ENCODE measurements around the gene ANKRD34A. TPM values are rescaled to one million over a fixed set of nuclear protein-coding genes. Genes with fewer than 3 reads are reported as not detected.

The ANKRD34A gene
- total and polyA plus RNA-seq, 2 of the 13 experiments (the other 11 are each of a cell fraction or from before 2014, with no cell fraction given): 0.05 to 0.07 TPM

DNA sequence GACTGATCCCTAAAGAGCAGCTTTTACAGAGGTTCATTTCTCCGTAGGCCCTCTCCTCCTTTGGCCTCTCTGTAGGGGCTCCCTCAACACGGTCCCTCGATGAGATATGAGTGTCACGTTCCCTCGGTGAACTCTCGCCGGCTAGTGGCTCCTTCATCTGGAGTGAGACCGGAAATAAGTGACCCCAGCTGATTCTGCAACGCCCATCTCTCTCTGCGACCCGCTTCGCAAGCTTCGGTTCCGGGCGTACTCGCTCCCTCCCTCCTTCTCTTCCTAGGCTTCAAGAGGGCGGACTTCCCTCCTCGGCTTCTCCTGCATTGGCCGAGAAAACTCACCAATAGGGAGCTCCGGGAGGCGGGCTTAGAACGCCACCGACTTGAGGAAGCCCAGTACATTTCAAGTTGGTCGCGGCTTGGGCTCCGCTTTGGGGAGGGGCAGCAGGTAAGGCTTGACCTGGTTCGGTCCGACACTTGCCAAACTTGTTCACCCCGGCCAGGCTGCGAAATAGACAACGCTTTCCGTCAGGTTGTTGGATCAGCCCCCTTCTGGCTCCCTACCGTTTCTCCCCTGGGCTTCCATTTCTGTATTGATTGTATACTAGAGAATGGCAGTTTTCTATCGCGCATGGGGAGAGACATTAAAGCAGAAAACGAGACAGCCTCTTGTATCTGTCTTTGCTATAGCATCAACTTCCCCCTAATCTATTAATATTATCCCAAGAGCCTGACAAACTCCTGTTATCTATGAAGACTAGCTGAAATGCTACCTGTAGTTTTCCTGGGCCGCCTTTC lies at the start of gene ANKRD34A, which contains the start of gene POLR3GL (continued):
- TF ChIP-seq, protein P1, sequence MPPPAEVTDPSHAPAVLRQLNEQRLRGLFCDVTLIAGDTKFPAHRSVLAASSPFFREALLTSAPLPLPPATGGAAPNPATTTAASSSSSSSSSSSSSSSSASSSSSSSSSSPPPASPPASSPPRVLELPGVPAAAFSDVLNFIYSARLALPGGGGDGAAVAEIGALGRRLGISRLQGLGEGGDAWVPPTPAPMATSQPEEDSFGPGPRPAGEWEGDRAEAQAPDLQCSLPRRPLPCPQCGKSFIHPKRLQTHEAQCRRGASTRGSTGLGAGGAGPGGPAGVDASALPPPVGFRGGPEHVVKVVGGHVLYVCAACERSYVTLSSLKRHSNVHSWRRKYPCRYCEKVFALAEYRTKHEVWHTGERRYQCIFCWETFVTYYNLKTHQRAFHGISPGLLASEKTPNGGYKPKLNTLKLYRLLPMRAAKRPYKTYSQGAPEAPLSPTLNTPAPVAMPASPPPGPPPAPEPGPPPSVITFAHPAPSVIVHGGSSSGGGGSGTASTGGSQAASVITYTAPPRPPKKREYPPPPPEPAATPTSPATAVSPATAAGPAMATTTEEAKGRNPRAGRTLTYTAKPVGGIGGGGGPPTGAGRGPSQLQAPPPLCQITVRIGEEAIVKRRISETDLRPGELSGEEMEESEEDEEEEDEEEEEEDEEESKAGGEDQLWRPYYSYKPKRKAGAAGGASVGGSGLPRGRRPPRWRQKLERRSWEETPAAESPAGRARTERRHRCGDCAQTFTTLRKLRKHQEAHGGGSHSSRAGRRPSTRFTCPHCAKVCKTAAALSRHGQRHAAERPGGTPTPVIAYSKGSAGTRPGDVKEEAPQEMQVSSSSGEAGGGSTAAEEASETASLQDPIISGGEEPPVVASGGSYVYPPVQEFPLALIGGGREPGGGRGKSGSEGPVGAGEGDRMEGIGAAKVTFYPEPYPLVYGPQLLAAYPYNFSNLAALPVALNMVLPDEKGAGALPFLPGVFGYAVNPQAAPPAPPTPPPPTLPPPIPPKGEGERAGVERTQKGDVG (CRISPR knock-in tag; IDR thresholded peaks at IDR 0.05; ENCODE audit: borderline replicate concordance): no peak
- TF ChIP-seq ZNF569 (CRISPR knock-in tag; IDR thresholded peaks at IDR 0.05; ENCODE audit: borderline replicate concordance): no peak
- TF ChIP-seq RBM39 (IDR thresholded peaks at IDR 0.05; ENCODE audit: low read depth, low read length, poor library complexity, severe bottlenecking): no peak
- no peak for TF ChIP-seq NR2F2 (IDR thresholded peaks at IDR 0.05; ENCODE audit: borderline replicate concordance, low read depth)
- TF ChIP-seq PHF21A (CRISPR knock-in tag; IDR thresholded peaks at IDR 0.05): peak; percentile 49; the same call in 1 of the 2 replicates
- TF ChIP-seq, protein P2, sequence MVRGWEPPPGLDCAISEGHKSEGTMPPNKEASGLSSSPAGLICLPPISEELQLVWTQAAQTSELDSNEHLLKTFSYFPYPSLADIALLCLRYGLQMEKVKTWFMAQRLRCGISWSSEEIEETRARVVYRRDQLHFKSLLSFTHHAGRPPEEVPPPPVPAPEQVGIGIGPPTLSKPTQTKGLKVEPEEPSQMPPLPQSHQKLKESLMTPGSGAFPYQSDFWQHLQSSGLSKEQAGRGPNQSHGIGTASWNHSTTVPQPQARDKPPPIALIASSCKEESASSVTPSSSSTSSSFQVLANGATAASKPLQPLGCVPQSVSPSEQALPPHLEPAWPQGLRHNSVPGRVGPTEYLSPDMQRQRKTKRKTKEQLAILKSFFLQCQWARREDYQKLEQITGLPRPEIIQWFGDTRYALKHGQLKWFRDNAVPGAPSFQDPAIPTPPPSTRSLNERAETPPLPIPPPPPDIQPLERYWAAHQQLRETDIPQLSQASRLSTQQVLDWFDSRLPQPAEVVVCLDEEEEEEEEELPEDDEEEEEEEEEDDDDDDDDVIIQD (CRISPR knock-in tag; IDR thresholded peaks at IDR 0.05; ENCODE audit: low read depth): 0 out of 2 replicates have a peak, but pooled peaks have one; percentile 12
- TF ChIP-seq GMEB1 (CRISPR knock-in tag; IDR thresholded peaks at IDR 0.05; ENCODE audit: borderline replicate concordance): peak; percentile 37; the same call in 1 of the 2 replicates
- peak; percentile 38; the same call in 1 of the 2 replicates for TF ChIP-seq ZNF143 (CRISPR knock-in tag; IDR thresholded peaks at IDR 0.05)
- no peak for TF ChIP-seq JARID2 (CRISPR knock-in tag; IDR thresholded peaks at IDR 0.05; ENCODE audit: insufficient replicate concordance)
- no peak for TF ChIP-seq U2AF2 (IDR thresholded peaks at IDR 0.05; ENCODE audit: low read depth, low read length)
- TF ChIP-seq ZNF724P (CRISPR knock-in tag; IDR thresholded peaks at IDR 0.05; ENCODE audit: borderline replicate concordance): peak; percentile 82; the same call in 1 of the 2 replicates
- TF ChIP-seq RELA (CRISPR knock-in tag; IDR thresholded peaks at IDR 0.05): no peak
- TF ChIP-seq ZNF530 (CRISPR knock-in tag; IDR thresholded peaks at IDR 0.05; ENCODE audit: low read depth): no peak
- TF ChIP-seq PAF1 (CRISPR knock-in tag; IDR thresholded peaks at IDR 0.05): no peak
- peak; percentile 81; the same call in 1 of the 2 replicates for TF ChIP-seq ELF4 (CRISPR knock-in tag; IDR thresholded peaks at IDR 0.05; ENCODE audit: borderline replicate concordance)
- no peak for TF ChIP-seq ZIK1 (CRISPR knock-in tag; IDR thresholded peaks at IDR 0.05; ENCODE audit: borderline replicate concordance, low read depth)
- TF ChIP-seq NR3C1 (CRISPR knock-in tag; IDR thresholded peaks at IDR 0.05): no peak
- no peak; the same call in 1 of the 2 replicates for TF ChIP-seq CSRNP1 (CRISPR knock-in tag; IDR thresholded peaks at IDR 0.05)
- peak; percentile 48; the same call in 1 of the 2 replicates for TF ChIP-seq RBFOX2 (IDR thresholded peaks at IDR 0.05; ENCODE audit: low read depth, low read length)
